T1000 (cell line): ENCODE results near the gene ZGPAT.
A peak's percentile ranks its signal among the peaks of the same experiment; 100 is the strongest.

ENCODE experiments used
- DNase-seq: peaks from one replicate; lab custom pipeline; 2025; ENCODE audit warnings: mixed read lengths; lab: John Stamatoyannopoulos, UW

The ZGPAT gene

DNA sequence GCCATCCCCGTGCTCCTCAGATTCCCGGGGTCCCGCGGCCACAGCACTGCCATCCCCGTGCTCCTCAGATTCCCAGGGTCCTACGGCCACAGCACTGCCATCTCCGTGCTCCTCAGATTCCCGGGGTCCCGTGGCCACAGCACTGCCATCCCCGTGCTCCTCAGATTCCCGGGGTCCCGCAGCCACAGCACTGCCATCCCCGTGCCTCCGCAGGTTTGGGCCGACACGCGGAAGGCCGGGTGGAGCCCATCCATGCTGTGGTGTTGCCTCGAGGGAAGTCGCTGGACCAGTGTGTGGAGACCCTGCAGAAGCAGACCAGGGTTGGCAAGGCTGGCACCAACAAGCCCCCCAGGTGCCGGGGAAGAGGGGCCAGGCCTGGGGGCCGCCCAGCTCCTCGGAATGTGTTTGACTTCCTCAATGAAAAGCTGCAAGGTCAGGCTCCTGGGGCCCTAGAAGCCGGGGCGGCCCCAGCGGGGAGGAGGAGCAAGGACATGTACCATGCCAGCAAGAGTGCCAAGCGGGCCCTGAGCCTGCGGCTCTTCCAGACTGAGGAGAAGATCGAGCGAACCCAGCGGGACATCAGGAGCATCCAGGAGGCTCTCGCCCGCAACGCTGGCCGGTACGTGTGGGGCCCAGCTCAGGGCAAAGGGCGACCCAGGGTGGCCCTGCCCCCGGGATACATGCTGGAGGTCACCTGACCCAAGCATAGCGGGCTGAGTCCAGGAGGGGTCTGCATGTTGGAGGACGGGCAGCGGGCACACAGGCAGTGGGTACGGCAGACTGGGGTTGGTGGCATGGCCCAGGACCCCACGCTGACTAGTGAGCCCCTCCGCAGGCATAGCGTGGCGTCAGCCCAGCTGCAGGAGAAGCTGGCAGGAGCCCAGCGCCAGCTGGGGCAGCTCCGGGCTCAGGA lies 27.4 kb downstream of the ZGPAT start:
- DNase-seq: no peak

GRCh38 chr20:63735859-63736718 lies 28.2 kb downstream of the ZGPAT start, which contains the start of gene LIME1:
LIME1 (plus strand) TSS chr20:63736664; CDS start chr20:63737550, 886 bp downstream.
- no peak for DNase-seq

DNA sequence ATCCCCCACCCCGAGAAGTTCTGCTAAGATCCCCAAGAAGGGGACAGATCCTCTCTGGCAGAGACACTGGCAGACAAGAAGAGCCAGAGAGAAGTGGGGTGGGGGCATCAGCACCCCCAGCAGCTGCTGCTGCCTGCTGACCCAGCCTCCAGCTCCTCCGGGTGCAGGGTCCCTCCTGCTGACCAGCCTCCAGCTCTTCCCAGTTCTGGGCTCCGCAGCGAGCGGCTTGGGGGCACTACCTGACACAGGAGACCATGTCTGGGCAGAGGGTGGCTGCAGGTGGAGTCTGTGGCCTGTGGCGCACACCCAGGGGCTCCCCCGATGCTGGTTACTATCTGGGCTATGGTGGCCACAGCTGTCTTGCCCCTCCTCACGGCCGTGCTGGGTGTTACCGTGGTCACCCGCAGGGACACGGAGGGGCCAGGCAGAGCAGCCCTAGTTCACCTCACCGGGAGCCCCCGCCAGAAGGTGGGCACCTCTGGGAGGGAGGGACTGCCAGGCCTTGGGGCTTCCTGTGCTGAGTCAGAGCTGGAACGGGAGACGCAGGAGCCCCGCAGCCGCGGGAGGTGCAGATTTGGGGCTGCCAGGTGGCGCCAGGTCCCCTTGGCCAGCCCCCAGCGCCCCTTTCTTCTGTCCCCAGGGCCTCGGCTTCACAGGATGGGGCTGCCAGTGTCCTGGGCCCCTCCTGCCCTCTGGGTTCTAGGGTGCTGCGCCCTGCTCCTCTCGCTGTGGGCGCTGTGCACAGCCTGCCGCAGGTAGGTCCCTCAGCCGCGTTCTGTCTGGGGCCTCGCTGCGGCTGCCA lies 29.3 kb downstream of the ZGPAT start:
- no peak for DNase-seq

- DNase-seq: no peak
These were observed 29.8 kb downstream of the ZGPAT start for GRCh38 chr20:63737695-63737944.

DNA sequence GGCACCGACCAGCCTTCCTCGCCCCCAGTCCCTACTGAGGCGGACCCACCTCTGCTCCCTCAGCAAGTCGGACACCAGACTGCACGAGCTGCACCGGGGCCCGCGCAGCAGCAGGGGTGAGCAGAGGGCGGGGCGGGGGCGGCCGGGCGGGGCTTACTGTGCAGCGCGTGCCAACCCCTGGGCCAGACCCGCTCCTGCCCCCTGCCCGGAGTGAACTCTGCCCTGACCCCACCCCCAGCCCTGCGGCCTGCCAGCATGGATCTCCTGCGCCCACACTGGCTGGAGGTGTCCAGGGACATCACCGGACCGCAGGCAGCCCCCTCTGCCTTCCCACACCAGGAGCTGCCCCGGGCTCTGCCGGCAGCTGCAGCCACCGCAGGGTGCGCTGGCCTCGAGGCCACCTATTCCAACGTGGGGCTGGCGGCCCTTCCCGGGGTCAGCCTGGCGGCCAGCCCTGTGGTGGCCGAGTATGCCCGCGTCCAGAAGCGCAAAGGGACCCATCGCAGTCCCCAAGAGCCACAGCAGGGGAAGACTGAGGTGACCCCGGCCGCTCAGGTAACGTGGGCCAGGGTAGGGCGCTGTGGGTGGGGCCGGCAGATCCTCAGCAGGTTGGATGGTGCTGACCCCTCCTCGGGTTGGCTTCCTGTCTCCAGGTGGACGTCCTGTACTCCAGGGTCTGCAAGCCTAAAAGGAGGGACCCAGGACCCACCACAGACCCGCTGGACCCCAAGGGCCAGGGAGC lies 30.3 kb downstream of the ZGPAT start:
- no peak for DNase-seq

GRCh38 chr20:63738687-63739129 lies 30.9 kb downstream of the ZGPAT start:
- DNase-seq: no peak

- no peak for DNase-seq
These were observed 31.6 kb downstream of the ZGPAT start, which contains the start of gene SLC2A4RG for GRCh38 chr20:63739130-63740069. SLC2A4RG (plus strand) TSS chr20:63739776; CDS start chr20:63739913, 137 bp downstream.

DNA sequence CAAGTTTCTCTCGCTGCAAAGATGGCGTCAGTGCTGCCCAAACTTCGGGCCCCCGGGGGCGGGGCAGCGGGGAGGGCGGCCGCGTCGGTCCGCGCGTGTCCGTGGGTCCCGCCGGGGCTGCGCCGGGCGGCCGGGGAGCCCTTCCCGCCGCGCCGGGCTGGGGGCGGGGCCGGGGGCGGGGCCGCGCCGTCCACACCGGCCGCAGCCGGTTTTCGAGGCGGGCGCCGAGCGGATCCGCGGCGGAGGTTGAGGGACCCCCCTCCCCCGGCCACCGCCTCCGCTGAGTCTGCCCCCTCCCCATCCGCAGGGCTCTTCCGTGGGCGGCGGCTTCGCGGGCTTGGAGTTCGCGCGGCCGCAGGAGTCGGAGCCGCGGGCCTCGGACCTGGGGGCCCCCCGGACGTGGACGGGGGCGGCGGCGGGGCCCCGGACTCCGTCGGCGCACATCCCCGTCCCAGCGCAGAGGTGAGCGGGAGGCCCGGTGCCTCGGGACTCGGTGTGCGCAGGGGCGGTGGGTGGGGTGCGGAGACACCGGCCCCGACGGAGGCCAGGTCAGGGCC lies 32.3 kb downstream of the ZGPAT start:
- DNase-seq: no peak

GRCh38 chr20:63740627-63741353 lies 33.0 kb downstream of the ZGPAT start:
- peak; percentile 41 for DNase-seq

DNA sequence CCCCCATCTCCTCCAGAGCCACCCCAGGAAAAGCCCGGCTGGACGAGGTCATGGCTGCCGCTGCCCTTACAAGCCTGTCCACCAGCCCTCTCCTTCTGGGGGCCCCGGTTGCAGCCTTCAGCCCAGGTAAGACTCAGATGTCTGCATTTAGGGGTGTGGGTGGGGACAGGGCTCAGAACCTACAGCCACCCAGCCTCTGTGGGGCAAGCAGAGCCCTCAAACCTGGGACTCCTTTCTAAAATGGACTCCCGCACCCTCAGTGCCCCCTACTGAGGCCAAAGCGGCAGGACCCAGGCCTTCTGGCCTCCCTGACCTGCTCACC lies 33.5 kb downstream of the ZGPAT start:
- no peak for DNase-seq

DNA sequence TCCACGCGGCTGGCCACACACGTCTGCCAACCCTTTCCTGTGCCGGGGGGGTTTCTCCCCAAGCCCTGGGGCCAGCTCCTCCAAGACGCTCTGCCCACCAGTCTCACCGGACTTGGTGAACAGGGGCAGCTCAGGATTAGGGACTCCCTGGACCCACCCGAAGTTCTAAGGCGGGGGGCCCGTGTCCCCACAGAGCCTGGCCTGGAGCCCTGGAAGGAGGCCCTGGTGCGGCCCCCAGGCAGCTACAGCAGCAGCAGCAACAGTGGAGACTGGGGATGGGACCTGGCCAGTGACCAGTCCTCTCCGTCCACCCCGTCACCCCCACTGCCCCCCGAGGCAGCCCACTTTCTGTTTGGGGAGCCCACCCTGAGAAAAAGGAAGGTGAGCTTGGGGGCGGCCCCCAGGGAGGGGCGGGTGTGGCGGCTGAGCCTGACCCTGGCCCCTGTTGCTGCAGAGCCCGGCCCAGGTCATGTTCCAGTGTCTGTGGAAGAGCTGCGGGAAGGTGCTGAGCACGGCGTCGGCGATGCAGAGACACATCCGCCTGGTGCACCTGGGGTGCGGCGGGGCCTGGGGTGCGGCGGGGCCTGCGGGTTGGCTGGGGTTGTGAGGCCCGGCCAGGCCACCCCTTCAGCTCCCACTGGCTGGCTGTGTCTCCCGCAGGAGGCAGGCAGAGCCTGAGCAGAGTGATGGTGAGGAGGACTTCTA lies 34.0 kb downstream of the ZGPAT start:
- no peak for DNase-seq

DNA sequence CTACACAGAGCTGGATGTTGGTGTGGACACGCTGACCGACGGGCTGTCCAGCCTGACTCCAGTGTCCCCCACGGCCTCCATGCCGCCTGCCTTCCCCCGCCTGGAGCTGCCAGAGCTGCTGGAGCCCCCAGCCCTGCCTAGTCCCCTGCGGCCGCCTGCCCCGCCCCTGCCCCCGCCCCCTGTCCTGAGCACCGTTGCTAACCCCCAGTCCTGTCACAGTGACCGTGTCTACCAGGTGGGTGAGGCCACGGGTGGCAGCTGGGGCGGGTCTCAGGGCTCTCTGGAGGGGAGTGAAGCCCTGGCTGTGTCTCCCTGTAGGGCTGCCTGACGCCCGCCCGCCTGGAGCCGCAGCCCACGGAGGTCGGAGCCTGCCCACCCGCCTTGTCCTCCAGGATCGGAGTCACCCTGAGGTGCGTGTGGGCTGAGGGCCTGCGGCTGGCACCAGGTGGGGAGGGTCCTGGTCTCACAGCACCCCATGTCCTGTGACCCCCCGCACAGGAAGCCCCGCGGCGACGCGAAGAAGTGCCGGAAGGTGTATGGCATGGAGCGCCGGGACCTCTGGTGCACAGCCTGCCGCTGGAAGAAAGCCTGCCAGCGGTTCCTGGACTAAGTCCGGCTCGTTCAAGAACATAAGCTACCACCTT lies 34.7 kb downstream of the ZGPAT start:
- DNase-seq: no peak

DNA sequence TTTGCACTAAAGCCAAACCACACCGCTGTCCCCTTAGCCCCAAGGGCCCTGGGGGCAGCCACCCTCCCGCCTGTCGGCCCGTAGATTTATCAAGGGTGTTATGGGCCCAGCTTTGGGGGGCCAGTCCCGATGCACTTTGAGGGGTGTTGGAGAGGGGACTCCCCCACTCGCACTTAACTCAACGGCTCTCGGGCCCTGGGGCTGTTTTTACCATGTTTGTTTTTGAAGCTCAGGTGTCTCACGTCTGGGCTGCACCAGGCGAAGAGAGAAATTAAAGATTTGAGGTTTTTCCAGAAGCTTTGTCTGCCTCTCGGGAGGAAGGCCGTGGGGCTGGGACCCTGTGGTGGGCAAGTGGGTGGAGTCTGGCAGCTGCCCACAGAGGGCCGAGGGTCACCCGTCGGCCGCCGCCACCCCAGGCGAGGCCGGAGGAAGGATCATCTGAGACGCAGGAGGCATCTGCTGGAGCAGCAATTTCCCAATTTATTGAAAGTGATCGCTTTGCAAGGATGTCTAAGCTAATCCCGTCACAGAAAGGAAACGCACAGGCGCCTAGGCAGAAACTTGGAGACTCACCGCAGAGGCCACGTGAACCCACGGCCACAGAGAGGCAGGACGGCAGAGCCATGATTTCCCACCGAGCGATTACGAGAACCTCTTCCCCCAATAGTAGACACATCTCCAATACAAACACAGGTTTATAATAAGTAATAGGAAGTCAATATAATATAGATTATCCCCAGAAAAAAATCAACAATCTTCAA lies 35.6 kb downstream of the ZGPAT start:
- no peak for DNase-seq

GRCh38 chr20:63744158-63744557 lies 36.3 kb downstream of the ZGPAT start:
- no peak for DNase-seq

- no peak for DNase-seq
These were observed 37.0 kb downstream of the ZGPAT start for GRCh38 chr20:63744574-63745423.

DNA sequence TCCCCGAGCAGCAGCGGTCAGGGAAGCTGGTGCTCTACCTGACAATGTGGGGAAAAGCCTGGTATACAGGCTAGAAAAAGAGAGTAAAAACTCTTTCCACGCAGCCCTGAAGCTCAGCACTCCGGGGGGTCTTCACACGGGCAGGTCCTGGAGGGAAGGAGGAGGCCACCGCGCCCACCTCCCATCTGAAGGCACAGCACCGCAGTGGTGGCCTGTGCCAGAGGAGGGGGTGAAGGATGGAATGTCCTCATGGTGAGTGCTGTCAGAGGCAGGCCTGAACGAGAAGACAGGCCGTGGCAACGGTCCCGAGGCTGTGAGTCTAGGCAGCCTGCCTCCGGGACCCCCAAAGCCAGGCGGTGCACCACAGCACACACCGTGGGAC lies 37.6 kb downstream of the ZGPAT start:
- DNase-seq: no peak
